ENCODE data around the gene CSN1S1.

The CSN1S1 gene

GRCh38 chr4:69984030-69984443 is 53.2 kb downstream of the CSN1S1 start:
- Histone ChIP-seq H3K36me3 (replicated peaks; ENCODE audit: low read depth, low read length) (no peaks in the 10 kb centered on the region), H2AFZ (ENCODE audit: low read depth, low read length) (peak overlapping the region; percentile 78; the same call in 1 of the 2 replicates), H3K4me3 (ENCODE audit: low read length) (0 out of 2 replicates have a peak overlapping the region, but pooled peaks have one; percentile 4), H3K79me2 (ENCODE audit: low read length) (no peaks in the 10 kb centered on the region), H4K20me1 (ENCODE audit: insufficient read depth, low read length) (no peaks in the 10 kb centered on the region), H3K9ac (ENCODE audit: low read length) (no peak overlapping the region), H3K4me1 (ENCODE audit: low read length) (peaks cover 10% of the 10 kb centered on the region), H3K27me3 (ENCODE audit: low read depth, low read length) (no peaks in the 10 kb centered on the region), H3K4me2 (ENCODE audit: low read length) (peak overlapping the region; percentile 53), H3K9me3 (ENCODE audit: insufficient read depth, low read length) (no peaks in the 10 kb centered on the region), H3K27ac (ENCODE audit: low read length) (no peak overlapping the region)
- TF ChIP-seq CTCF (IDR thresholded peaks at IDR 0.05; ENCODE audit: low read depth, low read length), result no peak
- no peak for TF ChIP-seq EZH2phosphoT487 (IDR thresholded peaks at IDR 0.05; ENCODE audit: low read depth)

GRCh38 chr4:69986663-69987062 is 55.8 kb downstream of the CSN1S1 start:
- no peaks in the 10 kb centered on the region for H3K9me3 ChIP-seq (ENCODE audit: insufficient read depth, low read length)
- no peaks in the 10 kb centered on the region for H4K20me1 ChIP-seq (ENCODE audit: insufficient read depth, low read length)
- no peaks in the 10 kb centered on the region for H3K27me3 ChIP-seq (ENCODE audit: low read depth, low read length)
- H3K36me3 ChIP-seq (replicated peaks; ENCODE audit: low read depth, low read length), result no peaks in the 10 kb centered on the region
- H3K9ac ChIP-seq (ENCODE audit: low read length), result no peak overlapping the region
- H2AFZ ChIP-seq (ENCODE audit: low read depth, low read length), result no peak overlapping the region
- no peaks in the 10 kb centered on the region for H3K79me2 ChIP-seq (ENCODE audit: low read length)
- no peak overlapping the region for H3K4me3 ChIP-seq (ENCODE audit: low read length)
- no peak overlapping the region for H3K27ac ChIP-seq (ENCODE audit: low read length)
- no peak overlapping the region for H3K4me2 ChIP-seq (ENCODE audit: low read length)
- TF ChIP-seq CTCF (IDR thresholded peaks at IDR 0.05; ENCODE audit: low read depth, low read length) (no peak), EZH2phosphoT487 (IDR thresholded peaks at IDR 0.05; ENCODE audit: low read depth) (no peak)
- H3K4me1 ChIP-seq (ENCODE audit: low read length), result peaks cover 10% of the 10 kb centered on the region

GRCh38 chr4:69991016-69991415 is 60.1 kb downstream of the CSN1S1 start:
- Histone ChIP-seq H3K27me3 (ENCODE audit: low read depth, low read length) (no peaks in the 10 kb centered on the region), H3K9me3 (ENCODE audit: insufficient read depth, low read length) (no peaks in the 10 kb centered on the region), H3K4me1 (ENCODE audit: low read length) (no peaks in the 10 kb centered on the region), H3K4me2 (ENCODE audit: low read length) (no peak overlapping the region), H3K79me2 (ENCODE audit: low read length) (no peaks in the 10 kb centered on the region), H4K20me1 (ENCODE audit: insufficient read depth, low read length) (no peaks in the 10 kb centered on the region), H3K4me3 (ENCODE audit: low read length) (no peak overlapping the region), H3K36me3 (replicated peaks; ENCODE audit: low read depth, low read length) (no peaks in the 10 kb centered on the region), H3K27ac (ENCODE audit: low read length) (no peak overlapping the region), H2AFZ (ENCODE audit: low read depth, low read length) (no peak overlapping the region), H3K9ac (ENCODE audit: low read length) (no peak overlapping the region)
- TF ChIP-seq CTCF (IDR thresholded peaks at IDR 0.05; ENCODE audit: low read depth, low read length), result no peak
- TF ChIP-seq EZH2phosphoT487 (IDR thresholded peaks at IDR 0.05; ENCODE audit: low read depth), result no peak

- Histone ChIP-seq H3K4me3 (ENCODE audit: low read length) (no peak overlapping the region), H3K27ac (ENCODE audit: low read length) (no peak overlapping the region), H3K9me3 (ENCODE audit: insufficient read depth, low read length) (no peaks in the 10 kb centered on the region), H3K9ac (ENCODE audit: low read length) (no peak overlapping the region), H3K79me2 (ENCODE audit: low read length) (no peaks in the 10 kb centered on the region), H3K4me2 (ENCODE audit: low read length) (no peak overlapping the region), H3K27me3 (ENCODE audit: low read depth, low read length) (no peaks in the 10 kb centered on the region), H2AFZ (ENCODE audit: low read depth, low read length) (no peak overlapping the region), H4K20me1 (ENCODE audit: insufficient read depth, low read length) (no peaks in the 10 kb centered on the region), H3K36me3 (replicated peaks; ENCODE audit: low read depth, low read length) (no peaks in the 10 kb centered on the region), H3K4me1 (ENCODE audit: low read length) (no peaks in the 10 kb centered on the region)
- no peak for TF ChIP-seq EZH2phosphoT487 (IDR thresholded peaks at IDR 0.05; ENCODE audit: low read depth)
- no peak for TF ChIP-seq CTCF (IDR thresholded peaks at IDR 0.05; ENCODE audit: low read depth, low read length)
Measured at GRCh38 chr4:69994782-69995181, 63.9 kb downstream of the CSN1S1 start.

Measured in OCI-LY3 (cell line).